GM19467 (cell line): ENCODE data around the gene EEF2.
A peak's percentile ranks its signal among the peaks of the same experiment; 100 is the strongest.
"Not testable (repeated sequence)": the region's sequence is repeated elsewhere in the genome, so short reads cannot be mapped to it uniquely, and the experiment has no call there.

ENCODE experiments used
- ATAC-seq: cut with Tn5 transposase; IDR thresholded peaks from one replicate; pipeline ENCODE4 v1.9.1; 2021; ENCODE audit warnings: mild to moderate bottlenecking, moderate library complexity; ENCODE audit not compliant: unreplicated experiment

EEF2 gene

GRCh38 chr19:3970808-3971598 is 14.3 kb downstream of the EEF2 start, which contains the start of gene DAPK3:
Gene DAPK3, minus strand, starts transcription at chr19:3971099. Its CDS starts 1,364 bp downstream, at chr19:3969735.
- ATAC-seq, result peak; percentile 95

DNA sequence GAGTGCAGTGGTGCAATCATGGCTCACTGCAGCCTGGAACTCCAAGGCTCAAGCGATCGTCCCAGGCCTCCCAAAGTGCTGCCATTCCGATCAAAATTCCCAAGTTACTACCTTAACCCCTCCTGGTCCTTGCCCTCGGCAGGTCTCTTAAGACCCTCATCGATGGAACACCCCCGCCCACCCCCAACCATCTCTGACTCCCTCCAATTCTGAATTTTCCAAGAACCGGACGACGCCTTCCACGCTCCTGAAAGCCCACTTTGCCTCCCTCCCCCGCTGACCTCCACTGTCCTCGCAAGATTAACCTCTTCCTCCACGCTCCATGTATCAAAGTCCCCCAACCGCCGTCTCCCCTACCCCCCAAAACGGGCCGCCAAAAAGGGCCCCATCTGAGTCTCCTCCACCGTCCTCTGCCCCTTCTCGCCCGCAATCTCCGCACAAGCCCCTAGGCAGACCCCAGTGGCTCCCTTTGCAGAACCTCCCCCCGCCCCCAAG is 14.9 kb downstream of the EEF2 start:
- ATAC-seq, result no peak

DNA sequence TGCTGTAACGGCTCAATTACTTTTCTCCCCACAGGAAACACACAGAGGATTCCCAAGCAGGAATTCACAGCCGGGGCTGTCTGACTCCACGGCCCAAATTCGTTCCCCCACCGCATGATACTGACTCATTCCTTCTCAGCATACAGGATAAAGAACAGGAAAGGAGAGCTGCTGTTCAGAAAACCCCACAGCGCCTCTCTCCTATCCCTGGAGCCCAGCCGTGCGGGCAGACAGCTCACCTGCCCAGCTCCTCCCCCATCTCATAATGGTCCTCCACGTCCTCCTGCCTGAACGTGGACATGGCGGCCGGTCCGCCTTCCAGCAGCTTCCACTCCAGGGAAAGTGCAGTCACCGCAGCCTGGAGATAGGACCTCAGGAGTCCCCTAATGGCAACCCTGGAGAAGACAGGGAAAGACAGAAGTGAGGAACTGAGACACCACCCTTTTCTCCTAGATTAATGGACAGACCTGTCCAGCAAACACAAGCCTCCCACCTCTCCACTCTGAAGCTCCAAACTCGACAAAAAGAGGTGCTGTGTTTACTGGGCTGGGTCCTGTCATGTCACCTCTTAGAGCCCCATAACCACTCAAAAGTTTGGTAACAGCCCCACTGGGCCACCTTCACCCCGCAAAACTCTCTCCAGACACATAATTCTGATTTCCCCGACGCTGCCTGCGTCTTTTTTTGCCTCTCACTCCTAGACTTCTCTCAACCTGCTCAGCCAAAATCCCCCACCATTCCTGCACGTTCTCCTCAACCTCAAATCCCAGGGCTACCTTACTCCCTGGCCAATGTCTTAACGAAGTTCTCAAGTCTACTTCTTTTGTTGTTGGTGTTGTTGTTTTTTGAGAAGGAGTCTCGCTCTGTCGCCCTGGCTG is 15.6 kb downstream of the EEF2 start:
- ATAC-seq, result no peak

GRCh38 chr19:3968556-3969434 is 16.5 kb downstream of the EEF2 start:
- ATAC-seq, result no peak

GRCh38 chr19:3967983-3968382 is 17.3 kb downstream of the EEF2 start:
- not testable (repeated sequence) for ATAC-seq

DNA sequence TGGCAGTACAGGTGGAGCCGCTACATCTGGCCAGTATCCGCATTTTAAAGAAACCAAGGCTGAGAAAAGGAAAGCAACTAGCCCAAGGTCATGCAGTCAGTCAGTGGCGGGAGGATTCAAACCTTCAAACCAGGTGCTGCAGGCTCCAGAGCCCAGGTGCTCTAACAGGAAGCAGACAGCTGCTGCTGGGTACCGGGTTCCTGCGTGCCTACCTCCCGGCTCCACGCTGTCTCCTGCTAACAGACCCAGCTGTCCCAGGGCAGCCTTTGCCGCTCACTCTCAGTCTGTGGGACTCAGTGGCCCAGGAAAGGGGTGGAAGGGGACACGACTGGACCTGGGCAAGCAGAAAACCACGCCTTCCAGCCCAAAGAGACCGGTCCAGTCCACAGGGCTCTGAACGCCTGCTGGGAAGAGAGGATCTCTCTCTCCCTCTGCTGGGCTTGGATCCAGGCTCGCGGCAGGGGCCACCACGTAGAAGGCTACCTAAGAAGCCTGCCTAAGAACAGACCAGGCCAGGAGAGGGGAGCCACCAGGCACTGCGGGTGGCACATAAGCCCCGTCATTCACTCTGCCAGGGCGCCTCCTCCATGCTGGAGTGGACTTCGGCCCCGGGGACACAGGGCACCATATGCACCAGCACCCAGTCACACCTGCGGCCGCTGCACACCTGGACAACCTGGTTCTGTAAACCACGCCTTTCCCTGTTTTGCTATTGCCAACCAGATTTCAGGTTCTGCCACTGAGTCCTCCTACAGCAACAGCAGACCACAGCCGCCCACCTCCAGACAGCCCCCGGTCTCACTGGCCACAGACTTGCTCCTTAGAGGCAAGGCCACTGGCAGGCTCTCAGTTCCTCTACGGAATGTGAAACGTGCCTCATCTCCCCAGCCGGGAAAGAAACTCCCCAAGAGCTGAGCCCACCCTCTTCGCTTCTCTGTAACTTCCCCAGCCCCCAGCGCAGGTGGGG is 18.9 kb downstream of the EEF2 start:
- ATAC-seq, result no peak

DNA sequence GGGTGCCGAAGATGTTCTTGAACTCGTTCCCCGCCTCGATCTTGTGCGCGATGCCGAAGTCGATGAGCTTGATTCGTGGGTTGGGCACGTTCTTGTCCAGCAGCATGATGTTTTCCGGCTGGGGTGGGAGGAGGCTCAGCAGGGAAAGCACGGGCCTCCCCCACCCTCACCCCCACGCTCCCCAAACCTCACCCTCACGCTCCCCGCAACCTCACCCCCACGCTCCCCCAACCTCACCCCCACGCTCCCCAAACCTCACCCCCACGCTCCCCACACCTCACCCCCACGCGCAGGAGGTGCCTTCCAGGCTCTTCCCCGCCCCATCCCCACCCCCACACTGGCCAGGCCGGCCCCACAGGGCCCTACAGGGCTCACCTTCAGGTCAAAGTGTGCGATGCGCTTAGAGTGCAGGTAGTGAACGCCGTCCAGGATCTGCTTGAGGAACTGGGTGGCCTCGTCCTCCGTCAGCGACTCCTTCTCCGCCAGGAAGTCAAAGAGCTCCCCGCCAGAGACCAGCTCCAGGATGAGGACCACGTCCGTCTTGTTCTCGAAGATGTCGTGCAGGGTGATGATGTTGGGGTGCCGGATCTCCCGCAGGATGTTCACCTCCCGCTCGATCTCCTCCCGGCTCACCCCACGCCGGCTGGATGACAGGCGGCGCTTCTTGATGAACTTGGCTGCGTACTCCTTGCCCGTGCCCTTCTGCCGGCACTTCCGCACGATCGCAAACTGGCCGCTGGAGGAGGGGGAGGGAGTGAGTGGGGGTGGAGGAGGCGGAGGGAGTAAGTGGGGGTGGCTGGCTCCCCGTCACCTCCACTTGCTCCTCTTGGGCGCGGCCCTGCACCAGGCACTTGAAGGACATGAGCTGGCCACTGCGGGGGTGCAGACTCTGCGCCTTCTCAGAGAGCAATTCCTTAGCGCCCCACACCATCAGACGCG is 20.7 kb downstream of the EEF2 start:
- no peak for ATAC-seq

DNA sequence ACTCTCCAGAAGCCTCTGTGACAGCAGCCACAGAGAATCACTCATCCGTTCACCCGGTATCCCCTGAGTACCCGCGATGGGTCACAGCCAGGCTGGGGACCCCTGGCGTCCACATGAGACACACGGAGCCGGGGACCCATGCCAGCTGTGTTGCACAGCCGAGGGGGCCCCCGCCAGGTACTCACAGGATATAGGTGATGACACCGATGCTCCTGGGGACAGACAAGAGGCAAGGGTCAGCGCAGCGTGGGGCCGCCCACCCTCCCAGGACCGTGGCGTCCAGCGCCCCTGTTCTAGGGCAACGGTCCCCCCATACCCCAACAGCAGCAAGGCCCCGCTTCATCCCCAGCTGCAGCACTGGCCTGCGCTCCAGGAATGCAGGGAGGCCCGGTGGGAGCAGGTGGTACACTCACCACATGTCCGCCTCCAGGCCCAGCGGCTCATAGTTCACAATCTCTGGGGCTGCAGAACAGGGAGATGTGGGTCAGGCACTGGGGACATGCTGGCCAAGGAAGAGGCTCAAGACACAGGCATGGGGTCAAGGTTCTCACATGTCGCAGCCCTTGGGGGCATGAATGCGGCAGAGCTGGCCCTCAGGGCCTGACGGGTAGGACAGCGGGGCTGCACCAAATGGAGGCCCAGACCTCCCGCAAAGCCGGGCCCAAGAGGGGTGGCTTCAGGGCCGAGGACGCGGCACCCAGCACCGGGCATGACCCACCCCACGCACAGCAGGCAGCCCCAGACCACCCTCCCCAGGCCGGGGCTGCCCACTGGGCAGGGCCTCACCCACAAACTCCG is 21.6 kb downstream of the EEF2 start:
- no peak for ATAC-seq

GRCh38 chr19:3961007-3961406 is 24.3 kb downstream of the EEF2 start:
- ATAC-seq, result no peak

GRCh38 chr19:3959766-3960131 is 25.5 kb downstream of the EEF2 start:
- ATAC-seq, result no peak

- ATAC-seq, result no peak
Measured at GRCh38 chr19:3958836-3959765, 26.2 kb downstream of the EEF2 start.

GRCh38 chr19:3955688-3956087 is 29.6 kb downstream of the EEF2 start:
- no peak for ATAC-seq

GRCh38 chr19:3955276-3955675 is 30.0 kb downstream of the EEF2 start:
- not testable (repeated sequence) for ATAC-seq

DNA sequence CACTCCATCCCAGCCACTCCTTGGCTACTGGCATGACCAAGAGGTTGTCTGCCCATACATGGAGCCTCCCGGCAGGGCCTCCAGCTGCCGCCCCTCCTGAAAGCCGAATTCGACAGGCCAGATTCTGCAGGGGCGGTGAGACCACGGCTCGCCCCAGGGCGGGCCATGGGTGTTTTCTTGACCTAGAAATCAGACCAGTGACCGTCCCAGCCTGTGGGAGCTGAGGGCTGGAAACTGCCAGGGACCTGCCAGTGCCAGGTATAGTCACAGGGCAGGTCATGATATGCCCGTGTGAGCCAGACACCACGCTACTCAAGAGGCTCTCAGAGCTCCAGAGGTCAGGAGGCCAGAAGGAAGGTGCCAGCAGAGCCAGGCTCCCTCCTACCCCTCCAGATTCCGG is 31.2 kb downstream of the EEF2 start:
- ATAC-seq, result no peak

GRCh38 chr19:3952755-3953276 is 32.4 kb downstream of the EEF2 start:
- ATAC-seq, result not testable (repeated sequence)
